Kidney capillary endothelial cell (primary cell): Measurements from ENCODE around the gene R3HDM2.

Experiments used
- DNase-seq: peaks from one replicate; pipeline ENCODE4 v3.0.0-alpha.2; 2018; ENCODE audit warnings: low spot score

Gene R3HDM2

GRCh38 chr12:57266681-57267080, 164.2 kb downstream of the R3HDM2 start:
- DNase-seq = no peak

GRCh38 chr12:57263096-57263495, 167.7 kb downstream of the R3HDM2 start:
- DNase-seq = no peak

- no peak for DNase-seq
Observed at GRCh38 chr12:57262126-57262822, 168.6 kb downstream of the R3HDM2 start.

GRCh38 chr12:57261428-57261865, 169.4 kb downstream of the R3HDM2 start:
- DNase-seq = no peak

GRCh38 chr12:57260366-57260765, 170.5 kb downstream of the R3HDM2 start:
- DNase-seq = no peak

- DNase-seq = no peak
Observed at GRCh38 chr12:57258977-57259970, 171.6 kb downstream of the R3HDM2 start.

GRCh38 chr12:57255916-57256315, 174.9 kb downstream of the R3HDM2 start:
- DNase-seq = no peak

- DNase-seq = no peak
Observed at GRCh38 chr12:57254506-57255280, 176.2 kb downstream of the R3HDM2 start.

GRCh38 chr12:57250956-57251355, 179.9 kb downstream of the R3HDM2 start, which contains the start of gene STAC3:
Gene STAC3, minus strand, starts transcription at chr12:57251187. Its CDS starts 1,551 bp downstream, at chr12:57249636.
- DNase-seq = no peak

GRCh38 chr12:57250541-57250940, 180.3 kb downstream of the R3HDM2 start:
- DNase-seq = no peak

- DNase-seq = no peak
Observed at GRCh38 chr12:57248934-57249742, 181.7 kb downstream of the R3HDM2 start.

GRCh38 chr12:57247041-57247440, 183.8 kb downstream of the R3HDM2 start:
- DNase-seq = no peak

GRCh38 chr12:57244312-57244696, 186.5 kb downstream of the R3HDM2 start:
- DNase-seq = no peak

GRCh38 chr12:57243521-57244311, 187.1 kb downstream of the R3HDM2 start:
- DNase-seq = no peak

- DNase-seq = no peak
Observed at GRCh38 chr12:57242691-57243454, 188.0 kb downstream of the R3HDM2 start.

- DNase-seq = no peak
Observed at GRCh38 chr12:57242329-57242690, 188.5 kb downstream of the R3HDM2 start.

GRCh38 chr12:57241402-57242310, 189.2 kb downstream of the R3HDM2 start:
- no peak for DNase-seq

- DNase-seq = no peak
Observed at GRCh38 chr12:57240926-57241401, 189.9 kb downstream of the R3HDM2 start.
